HepG2 (cell line): Measurements from ENCODE around the gene TPI1. TPM values are rescaled to one million over a fixed set of nuclear protein-coding genes. Genes with fewer than 3 reads are reported as not detected.

Source experiments
- CBX1 ChIP-seq: IDR thresholded peaks from one replicate; pipeline ENCODE4 v1.6.1; 2016; ENCODE audit warnings: antibody characterized with exemption, low read depth
- HIC2 ChIP-seq: sonication (generic); formaldehyde crosslinking; IDR thresholded peaks from 2 replicates; pipeline ENCODE4 v1.9.0; 2022; ENCODE audit warnings: low read depth, missing genetic modification reagents
- HOXA9 ChIP-seq: sonication (generic); formaldehyde crosslinking; IDR thresholded peaks from 2 replicates; pipeline ENCODE4 v1.8.1; 2022; ENCODE audit warnings: missing genetic modification reagents, mild to moderate bottlenecking, moderate library complexity, borderline replicate concordance
- IRF1 ChIP-seq: sonication (generic); formaldehyde crosslinking; IDR thresholded peaks from 2 replicates; pipeline ENCODE4 v1.4.0; 2020; ENCODE audit warnings: low read depth, mild to moderate bottlenecking, missing genetic modification reagents
- MAFK ChIP-seq, 2 experiments: IDR thresholded peaks in 1 of 2; conservative IDR thresholded peaks in 1 of 2; 2 replicates each; pipeline ENCODE4 v1.6.1; 2011; ENCODE audit warnings: improper control_type of control experiment in 2 of 2, low read length in 2 of 2
- PLSCR1 ChIP-seq: sonication (generic); formaldehyde crosslinking; IDR thresholded peaks from 2 replicates; pipeline ENCODE4 v1.5.0; 2020; ENCODE audit warnings: missing genetic modification reagents, mild to moderate bottlenecking, borderline replicate concordance
- RAD51 ChIP-seq: fragments of 450-650 bp; IDR thresholded peaks from 2 replicates; pipeline ENCODE4 v1.6.1; 2016; ENCODE audit warnings: borderline replicate concordance
- RBAK ChIP-seq: sonication (generic); formaldehyde crosslinking; IDR thresholded peaks from 2 replicates; pipeline ENCODE4 v1.5.1; 2020; ENCODE audit warnings: mild to moderate bottlenecking, missing genetic modification reagents
- RNF2 ChIP-seq: fragments of 450-650 bp; conservative IDR thresholded peaks from 2 replicates; pipeline ENCODE4 v1.6.1; 2016; ENCODE audit warnings: low read depth
- ZBTB8A ChIP-seq: sonication (generic); formaldehyde crosslinking; IDR thresholded peaks from 2 replicates; pipeline ENCODE4 v1.4.0; 2020; ENCODE audit warnings: mild to moderate bottlenecking, low read depth, missing genetic modification reagents, borderline replicate concordance
- ZNF224 ChIP-seq: sonication (generic); formaldehyde crosslinking; IDR thresholded peaks from 2 replicates; pipeline ENCODE4 v1.5.0; 2020; ENCODE audit warnings: mild to moderate bottlenecking, missing genetic modification reagents
- ZNF234 ChIP-seq: sonication (generic); formaldehyde crosslinking; conservative IDR thresholded peaks from 2 replicates; pipeline ENCODE4 v1.5.1; 2020; ENCODE audit warnings: mild to moderate bottlenecking, missing genetic modification reagents
- ZNF24 ChIP-seq: fragments of 450-650 bp; IDR thresholded peaks from 2 replicates; pipeline ENCODE4 v1.6.1; 2017; ENCODE audit warnings: antibody characterized with exemption, mild to moderate bottlenecking
- ZNF326 ChIP-seq: sonication (generic); formaldehyde crosslinking; IDR thresholded peaks from 2 replicates; pipeline ENCODE4 v1.4.0; 2020; ENCODE audit warnings: missing genetic modification reagents, borderline replicate concordance
- ZNF792 ChIP-seq: IDR thresholded peaks from 2 replicates; pipeline ENCODE4 v1.6.1; 2016
- polyA plus RNA-seq, 8 experiments: library from polyadenylated mRNA; depleted of rRNA in 3 of 8; stranded (reverse) in 7 of 8; unstranded in 1 of 8; fragments of >200 nt; fragmentation: Illumina TruSeq in 4 of 8; extraction: Trizol in 4 of 8; gene quantifications; 2 replicates each; pipeline versions ENCODE4 v1.2.1 to v1.2.3, GENCODE V29; 2011 to 2016; ENCODE audit warnings: low read depth in 4 of 8, missing spikeins in 1 of 8, mixed read lengths in 1 of 8; ENCODE audit not compliant: insufficient read depth in 1 of 8
- total RNA-seq, 5 experiments: library from RNA; depleted of rRNA; stranded (reverse); fragments of >200 nt; fragmentation: Illumina TruSeq; extraction: Trizol; gene quantifications; 2 replicates each; pipeline ENCODE4 v1.2.3, GENCODE V29; 2016; ENCODE audit warnings: low read depth in 1 of 5
- TF ChIP-seq, protein P1 (sequence below): sonication (generic); formaldehyde crosslinking; IDR thresholded peaks from 2 replicates; pipeline ENCODE4 v1.4.0; 2020; ENCODE audit warnings: mild to moderate bottlenecking, missing genetic modification reagents
- TF ChIP-seq, protein P2 (sequence below): sonication (generic); formaldehyde crosslinking; IDR thresholded peaks from 2 replicates; pipeline ENCODE4 v1.4.0; 2020; ENCODE audit warnings: missing genetic modification reagents

Gene TPI1
- total and polyA plus RNA-seq, 2 of the 13 experiments (the other 11 are each of a cell fraction or from before 2014, with no cell fraction given): 945 to 2,535 TPM

DNA sequence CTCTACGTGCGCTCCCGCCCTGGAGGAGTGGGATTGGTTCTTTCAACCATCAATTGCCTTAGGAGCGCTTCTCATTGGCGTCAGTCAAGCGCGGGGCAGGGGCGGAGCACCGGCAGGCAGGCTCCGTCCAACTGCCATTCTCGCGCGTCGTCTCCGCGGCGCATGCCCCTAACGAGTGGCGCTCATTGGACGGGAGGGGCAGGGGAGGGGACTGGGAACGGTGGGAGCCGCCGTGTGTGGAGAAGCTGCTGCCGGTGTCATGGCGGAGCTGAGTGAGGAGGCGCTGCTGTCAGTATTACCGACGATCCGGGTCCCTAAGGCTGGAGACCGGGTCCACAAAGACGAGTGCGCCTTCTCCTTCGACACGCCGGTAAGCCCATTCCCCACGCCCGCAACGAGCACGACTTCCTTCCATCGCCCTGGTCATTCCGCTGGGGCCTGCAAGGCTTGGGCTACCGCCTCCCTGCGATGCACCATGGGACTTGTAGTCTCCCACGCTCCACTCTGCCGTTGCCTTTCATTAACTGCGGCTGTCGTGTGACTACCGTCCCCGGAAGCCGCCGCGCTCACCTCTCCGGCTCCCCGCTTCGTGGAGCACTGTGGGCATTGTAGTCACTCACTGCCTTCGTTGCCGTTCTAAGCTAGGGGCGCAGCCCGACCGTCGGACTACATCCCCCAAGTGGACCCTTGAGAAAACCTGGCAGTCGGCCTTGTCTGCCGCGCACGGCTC, 15.2 kb upstream of the TPI1 start, which contains the start of gene USP5 (continued):
- TF ChIP-seq PLSCR1 (CRISPR knock-in tag) (no peak), ZNF792 (CRISPR knock-in tag) (peak; percentile 81), RAD51 (no peak), ZNF234 (CRISPR knock-in tag) (no peak), ZNF24 (no peak), HOXA9 (CRISPR knock-in tag) (no peak), ZBTB8A (CRISPR knock-in tag) (no peak), CBX1 (no peak), ZNF326 (no peak), RNF2 (0 out of 2 replicates have a peak, but pooled peaks have one; percentile 42), RBAK (CRISPR knock-in tag) (no peak), ZNF224 (CRISPR knock-in tag) (no peak; the same call in 1 of the 2 replicates), IRF1 (CRISPR knock-in tag) (no peak), MAFK (conservative IDR thresholded peaks at IDR 0.05 in 1 of 2, IDR thresholded peaks at IDR 0.05 in 1 of 2; ENCODE audit: low read length in 2 of 2) (no peak), HIC2 (CRISPR knock-in tag) (no peak)
- TF ChIP-seq, protein P1, sequence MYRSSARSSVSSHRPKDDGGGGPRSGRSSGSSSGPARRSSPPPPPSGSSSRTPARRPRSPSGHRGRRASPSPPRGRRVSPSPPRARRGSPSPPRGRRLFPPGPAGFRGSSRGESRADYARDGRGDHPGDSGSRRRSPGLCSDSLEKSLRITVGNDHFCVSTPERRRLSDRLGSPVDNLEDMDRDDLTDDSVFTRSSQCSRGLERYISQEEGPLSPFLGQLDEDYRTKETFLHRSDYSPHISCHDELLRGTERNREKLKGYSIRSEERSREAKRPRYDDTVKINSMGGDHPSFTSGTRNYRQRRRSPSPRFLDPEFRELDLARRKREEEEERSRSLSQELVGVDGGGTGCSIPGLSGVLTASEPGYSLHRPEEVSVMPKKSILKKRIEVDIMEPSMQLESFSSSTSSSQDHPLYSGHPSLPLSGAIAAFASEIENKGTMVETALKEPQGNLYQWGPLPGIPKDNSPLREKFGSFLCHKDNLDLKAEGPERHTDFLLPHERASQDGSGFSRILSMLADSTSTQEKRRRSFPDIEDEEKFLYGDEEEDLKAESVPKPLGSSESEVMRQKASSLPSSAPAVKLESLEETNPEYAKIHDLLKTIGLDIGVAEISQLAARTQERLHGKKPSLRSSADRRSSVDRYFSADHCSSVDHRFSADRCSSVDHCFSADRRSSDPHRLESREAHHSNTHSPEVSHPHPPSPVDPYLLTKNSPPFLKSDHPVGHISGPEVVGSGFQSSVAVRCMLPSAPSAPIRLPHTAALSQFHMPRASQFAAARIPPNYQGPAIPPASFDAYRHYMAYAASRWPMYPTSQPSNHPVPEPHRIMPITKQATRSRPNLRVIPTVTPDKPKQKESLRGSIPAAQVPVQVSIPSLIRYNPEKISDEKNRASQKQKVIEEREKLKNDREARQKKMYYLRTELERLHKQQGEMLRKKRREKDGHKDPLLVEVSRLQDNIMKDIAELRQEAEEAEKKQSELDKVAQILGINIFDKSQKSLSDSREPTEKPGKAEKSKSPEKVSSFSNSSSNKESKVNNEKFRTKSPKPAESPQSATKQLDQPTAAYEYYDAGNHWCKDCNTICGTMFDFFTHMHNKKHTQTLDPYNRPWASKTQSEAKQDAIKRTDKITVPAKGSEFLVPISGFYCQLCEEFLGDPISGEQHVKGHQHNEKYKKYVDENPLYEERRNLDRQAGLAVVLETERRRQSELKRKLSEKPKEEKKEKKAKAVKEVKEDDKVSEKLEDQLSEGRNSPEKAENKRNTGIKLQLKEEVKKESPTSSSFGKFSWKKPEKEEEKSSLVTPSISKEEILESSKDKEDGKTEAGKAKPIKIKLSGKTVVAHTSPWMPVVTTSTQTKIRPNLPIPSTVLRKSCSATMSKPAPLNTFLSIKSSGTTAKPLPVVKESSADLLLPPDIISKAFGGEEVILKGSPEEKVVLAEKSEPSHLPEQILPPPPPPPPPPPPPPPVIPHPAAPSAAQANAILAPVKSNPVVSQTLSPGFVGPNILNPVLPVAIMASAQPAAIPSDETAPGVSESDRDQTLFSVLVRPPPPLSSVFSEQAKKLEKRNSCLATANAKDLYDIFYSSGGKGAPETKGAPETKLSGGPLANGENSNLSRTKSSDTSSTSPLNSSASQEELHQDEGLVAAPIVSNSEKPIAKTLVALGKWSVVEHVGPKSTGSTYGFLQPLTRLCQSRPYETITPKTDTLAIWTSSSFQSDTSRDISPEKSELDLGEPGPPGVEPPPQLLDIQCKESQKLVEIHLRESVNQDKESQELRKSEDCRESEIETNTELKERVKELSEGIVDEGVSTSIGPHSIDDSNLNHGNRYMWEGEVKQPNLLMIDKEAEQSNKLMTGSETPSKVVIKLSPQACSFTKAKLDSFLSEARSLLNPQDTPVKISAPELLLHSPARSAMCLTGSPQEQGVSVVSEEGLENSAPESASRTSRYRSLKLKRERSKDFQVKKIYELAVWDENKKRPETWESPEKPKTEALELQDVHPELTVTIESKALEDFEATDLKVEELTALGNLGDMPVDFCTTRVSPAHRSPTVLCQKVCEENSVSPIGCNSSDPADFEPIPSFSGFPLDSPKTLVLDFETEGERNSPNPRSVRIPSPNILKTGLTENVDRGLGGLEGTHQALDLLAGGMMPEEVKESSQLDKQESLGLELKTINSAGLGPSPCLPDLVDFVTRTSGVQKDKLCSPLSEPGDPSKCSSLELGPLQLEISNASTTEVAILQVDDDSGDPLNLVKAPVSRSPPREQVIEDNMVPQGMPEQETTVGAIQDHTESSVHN: no peak
- TF ChIP-seq, protein P2, sequence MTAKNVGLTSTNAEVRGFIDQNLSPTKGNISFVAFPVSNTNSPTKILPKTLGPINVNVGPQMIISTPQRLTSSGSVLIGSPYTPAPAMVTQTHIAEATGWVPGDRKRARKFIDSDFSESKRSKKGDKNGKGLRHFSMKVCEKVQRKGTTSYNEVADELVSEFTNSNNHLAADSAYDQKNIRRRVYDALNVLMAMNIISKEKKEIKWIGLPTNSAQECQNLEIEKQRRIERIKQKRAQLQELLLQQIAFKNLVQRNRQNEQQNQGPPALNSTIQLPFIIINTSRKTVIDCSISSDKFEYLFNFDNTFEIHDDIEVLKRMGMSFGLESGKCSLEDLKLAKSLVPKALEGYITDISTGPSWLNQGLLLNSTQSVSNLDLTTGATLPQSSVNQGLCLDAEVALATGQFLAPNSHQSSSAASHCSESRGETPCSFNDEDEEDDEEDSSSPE: no peak
